Neural progenitor cell (in vitro differentiated cells): ENCODE data around the gene RAB1B.
"Not testable (repeated sequence)": the region's sequence is repeated elsewhere in the genome, so short reads cannot be mapped to it uniquely, and the experiment has no call there.

Experiments
- CTCF ChIP-seq: fragments of 200-600 bp; sonication (generic); IDR thresholded peaks from 2 replicates; pipeline ENCODE4 v1.5.1; 2017; ENCODE audit warnings: antibody characterized with exemption, mild to moderate bottlenecking
- EZH2 ChIP-seq: fragments of 200-600 bp; sonication (generic); IDR thresholded peaks from 2 replicates; pipeline ENCODE4 v1.6.1; 2017; ENCODE audit warnings: antibody characterized with exemption, mild to moderate bottlenecking, moderate library complexity
- EZH2phosphoT487 ChIP-seq: fragments of 200-600 bp; sonication (generic); IDR thresholded peaks from 2 replicates; pipeline ENCODE4 v1.6.1; 2017; ENCODE audit warnings: antibody characterized with exemption

GRCh38 chr11:66310803-66311440 is 42.5 kb downstream of the RAB1B start:
- TF ChIP-seq CTCF, EZH2, EZH2phosphoT487: not testable (repeated sequence)
